ENCODE data around the gene RPE.

RPE gene

GRCh38 chr2:210000464-210001324 lies 1.7 kb upstream of the RPE start:
- DNase-seq (ENCODE audit: low spot score), result no peak

GRCh38 chr2:210003359-210003758 lies 921 bp downstream of the RPE start:
- no peak for DNase-seq (ENCODE audit: low spot score)

- no peak for DNase-seq (ENCODE audit: low spot score)
Measured at GRCh38 chr2:210004881-210005280, 2.4 kb downstream of the RPE start.

GRCh38 chr2:210007895-210008294 lies 5.5 kb downstream of the RPE start:
- DNase-seq (ENCODE audit: low spot score), result no peak

- DNase-seq (ENCODE audit: low spot score), result no peak
Measured at GRCh38 chr2:210009126-210009525, 6.7 kb downstream of the RPE start.

- DNase-seq (ENCODE audit: low spot score), result no peak
Measured at GRCh38 chr2:210009896-210010295, 7.5 kb downstream of the RPE start.

- DNase-seq (ENCODE audit: low spot score), result no peak
Measured at GRCh38 chr2:210020138-210020537, 17.7 kb downstream of the RPE start.

DNA sequence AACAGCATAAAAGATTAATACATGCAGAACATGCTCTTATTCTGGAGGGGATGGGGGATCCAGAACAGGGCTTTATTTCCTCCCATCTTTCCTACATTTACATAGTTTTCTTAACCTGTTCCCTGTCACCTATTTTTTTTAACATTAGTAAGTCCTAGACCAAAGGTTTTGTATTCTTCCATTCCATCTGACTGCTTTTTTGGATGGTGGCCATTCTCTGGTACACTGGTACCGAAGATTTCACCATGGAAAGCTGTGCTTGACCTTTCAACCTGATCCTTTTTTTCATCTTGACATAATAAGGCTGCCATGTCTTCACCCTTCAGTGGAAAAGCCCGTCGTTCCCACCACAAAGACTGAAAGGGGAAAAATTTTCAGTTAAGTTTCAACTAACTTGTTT lies 20.4 kb downstream of the RPE start:
- no peak for DNase-seq (ENCODE audit: low spot score)

DNA sequence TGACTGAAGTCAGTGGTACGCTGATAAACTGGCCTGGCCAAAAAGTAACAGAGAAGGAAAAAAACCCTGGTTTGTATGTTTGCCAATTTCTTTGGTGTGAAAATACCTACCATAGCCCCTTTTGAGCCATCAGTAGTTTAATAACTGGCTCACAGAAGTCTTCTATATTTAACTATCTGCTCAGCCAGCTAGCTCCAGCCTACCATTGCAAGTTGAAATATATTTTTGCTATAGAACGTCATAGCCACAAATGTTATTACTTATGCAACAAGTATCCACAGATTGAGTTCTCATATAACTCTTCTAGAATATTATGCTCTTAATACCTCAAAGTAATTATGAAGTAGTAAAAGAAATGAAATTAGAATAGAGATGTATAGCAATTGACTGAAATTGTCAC lies 25.2 kb downstream of the RPE start:
- no peak for DNase-seq (ENCODE audit: low spot score)

GRCh38 chr2:210028178-210028577 lies 25.7 kb downstream of the RPE start:
- DNase-seq (ENCODE audit: low spot score), result no peak

- no peak for DNase-seq (ENCODE audit: low spot score)
Measured at GRCh38 chr2:210034087-210034683, 31.7 kb downstream of the RPE start.

- no peak for DNase-seq (ENCODE audit: low spot score)
Measured at GRCh38 chr2:210035679-210036078, 33.2 kb downstream of the RPE start.

DNA sequence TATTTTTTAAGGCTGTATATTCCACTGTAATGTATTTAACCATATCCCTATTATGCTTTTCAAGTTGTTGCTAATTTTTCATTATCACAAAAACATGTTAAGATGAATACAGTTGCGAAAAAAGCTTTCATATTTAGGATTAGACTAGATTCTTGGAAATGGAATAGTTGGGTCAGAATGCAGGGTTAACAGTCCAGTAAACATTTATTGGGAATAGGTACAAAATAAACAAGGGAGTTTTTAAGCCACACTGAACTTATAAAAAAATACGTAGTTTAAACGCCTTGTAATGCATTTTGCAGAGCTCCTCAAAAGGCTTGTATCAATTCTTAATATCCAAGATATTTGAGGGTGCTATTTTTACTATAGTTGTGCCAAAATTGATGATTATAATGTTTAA lies 35.6 kb downstream of the RPE start:
- no peak for DNase-seq (ENCODE audit: low spot score)

- no peak for DNase-seq (ENCODE audit: low spot score)
Measured at GRCh38 chr2:210046851-210047500, 44.5 kb downstream of the RPE start.

DNA sequence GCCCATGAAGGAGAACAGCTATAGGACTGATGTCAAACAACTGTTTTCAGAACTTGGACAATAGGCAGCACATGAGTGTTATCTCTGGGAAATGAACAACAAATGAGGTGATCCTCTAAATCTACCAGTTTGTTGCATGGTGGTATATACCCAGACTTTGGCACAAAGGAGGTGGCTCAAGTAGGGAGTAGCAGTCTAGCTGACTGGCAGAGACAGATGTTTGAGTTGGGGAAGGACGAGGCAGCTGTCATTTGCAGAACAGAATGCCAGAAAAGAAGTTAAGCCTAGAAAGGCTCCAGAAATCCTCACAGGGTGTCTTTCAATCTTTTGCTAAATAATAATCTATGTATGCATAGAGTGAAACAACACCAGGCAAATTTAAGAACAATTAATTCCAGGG lies 47.4 kb downstream of the RPE start:
- no peak for DNase-seq (ENCODE audit: low spot score)

- DNase-seq (ENCODE audit: low spot score), result no peak
Measured at GRCh38 chr2:210050885-210051284, 48.4 kb downstream of the RPE start.

DNA sequence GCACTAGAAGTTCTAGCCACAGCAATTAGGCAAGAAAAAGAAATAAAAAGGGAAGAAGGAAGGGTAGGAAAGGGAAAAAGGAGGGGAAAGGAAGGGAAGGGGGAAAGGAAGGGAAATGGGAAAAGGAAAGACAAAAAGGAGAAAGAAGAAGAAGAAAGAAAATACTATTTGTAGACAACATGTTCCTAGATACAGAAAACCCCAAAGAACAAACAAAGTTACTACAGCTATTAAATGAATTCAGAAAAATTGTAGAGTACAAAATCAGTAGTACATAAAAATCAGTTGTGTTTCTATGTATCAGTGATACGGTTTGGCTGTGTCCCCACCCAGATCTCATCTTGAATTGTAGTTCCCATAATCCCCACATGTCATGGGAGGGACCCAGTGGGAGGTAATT lies 52.3 kb downstream of the RPE start:
- DNase-seq (ENCODE audit: low spot score), result no peak

- DNase-seq (ENCODE audit: low spot score), result no peak
Measured at GRCh38 chr2:210055825-210056224, 53.4 kb downstream of the RPE start.

GRCh38 chr2:210063306-210063705 lies 60.9 kb downstream of the RPE start:
- DNase-seq (ENCODE audit: low spot score), result no peak

All from hematopoietic multipotent progenitor cell treated with erythropoietin and hydrocortisone succinate and interleukin-3 and kit ligand, for 17 days (in vitro differentiated cells).